ENCODE measurements around the gene MANF. TPM values are rescaled to one million over a fixed set of nuclear protein-coding genes. Genes with fewer than 3 reads are reported as not detected.

The MANF gene
- total and polyA plus RNA-seq, 10 donors = 31.8 to 85.8 (median 47.7) TPM

DNA sequence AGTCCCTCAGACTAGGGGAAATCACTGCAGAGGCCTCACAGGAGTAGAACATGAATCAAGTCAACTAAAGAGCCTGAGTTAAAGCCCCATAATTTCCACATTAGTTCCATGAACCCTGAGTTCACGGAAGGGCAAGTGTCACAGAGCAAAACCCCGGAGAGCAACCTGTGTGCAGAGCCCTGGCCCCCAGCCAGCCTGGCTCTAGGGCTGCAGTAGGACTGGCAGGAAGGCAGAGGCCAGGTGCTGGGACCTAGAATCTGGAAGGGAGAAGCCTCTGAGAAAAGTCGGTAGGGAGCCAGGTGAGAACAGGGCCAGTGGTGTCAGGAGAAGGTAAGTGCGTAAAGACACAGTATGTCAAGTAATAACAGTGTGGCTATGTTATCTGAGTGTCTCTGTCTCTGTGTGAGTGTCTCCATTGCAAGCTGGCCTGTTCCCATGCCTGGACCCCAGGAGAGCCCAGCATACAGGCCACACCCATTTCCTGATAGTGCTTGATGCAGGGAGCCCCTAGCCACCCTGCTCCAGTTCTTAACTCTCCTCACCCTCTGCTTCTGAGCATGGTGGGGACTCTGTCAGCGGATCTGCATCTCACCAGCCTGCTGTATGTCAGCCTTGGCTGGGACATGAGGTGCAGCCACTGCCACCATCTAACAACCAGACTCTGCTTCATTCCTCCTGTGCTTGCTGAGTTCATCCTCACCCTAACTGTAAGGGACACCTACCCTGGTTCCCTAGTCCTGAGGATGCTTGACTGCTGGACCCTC, 11.3 kb upstream of the MANF start:
- Histone ChIP-seq H3K4me3 (no peak overlapping the region), H3K27ac (no peak overlapping the region), H3K9me3 (no peaks in the 10 kb centered on the region), H3K27me3 (replicated peaks in 1 of 7) (peaks cover 0 to 21% (median 0%) of the 10 kb centered on the region in 7 donors), H3K36me3 (no peaks in the 10 kb centered on the region), H3K4me1 (peaks cover 0 to 3% (median 0%) of the 10 kb centered on the region in 6 donors)
- no peak for TF ChIP-seq POLR2A (IDR thresholded peaks at IDR 0.05)
- TF ChIP-seq, protein P1, sequence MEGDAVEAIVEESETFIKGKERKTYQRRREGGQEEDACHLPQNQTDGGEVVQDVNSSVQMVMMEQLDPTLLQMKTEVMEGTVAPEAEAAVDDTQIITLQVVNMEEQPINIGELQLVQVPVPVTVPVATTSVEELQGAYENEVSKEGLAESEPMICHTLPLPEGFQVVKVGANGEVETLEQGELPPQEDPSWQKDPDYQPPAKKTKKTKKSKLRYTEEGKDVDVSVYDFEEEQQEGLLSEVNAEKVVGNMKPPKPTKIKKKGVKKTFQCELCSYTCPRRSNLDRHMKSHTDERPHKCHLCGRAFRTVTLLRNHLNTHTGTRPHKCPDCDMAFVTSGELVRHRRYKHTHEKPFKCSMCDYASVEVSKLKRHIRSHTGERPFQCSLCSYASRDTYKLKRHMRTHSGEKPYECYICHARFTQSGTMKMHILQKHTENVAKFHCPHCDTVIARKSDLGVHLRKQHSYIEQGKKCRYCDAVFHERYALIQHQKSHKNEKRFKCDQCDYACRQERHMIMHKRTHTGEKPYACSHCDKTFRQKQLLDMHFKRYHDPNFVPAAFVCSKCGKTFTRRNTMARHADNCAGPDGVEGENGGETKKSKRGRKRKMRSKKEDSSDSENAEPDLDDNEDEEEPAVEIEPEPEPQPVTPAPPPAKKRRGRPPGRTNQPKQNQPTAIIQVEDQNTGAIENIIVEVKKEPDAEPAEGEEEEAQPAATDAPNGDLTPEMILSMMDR (IDR thresholded peaks at IDR 0.05 in 8 of 11, conservative IDR thresholded peaks at IDR 0.05 in 3 of 11) = no peak
- TF ChIP-seq POLR2AphosphoS5 (IDR thresholded peaks at IDR 0.05) = no peak
- 79 to 88% (median 81%) methylated on average over 5 of the region's 5 CpGs for WGBS, 5 donors
- intact Hi-C loops (cut with DNase I; ENCODE audit: low total_unique reads) = no loop called here
- DNase-seq = no peak

DNA sequence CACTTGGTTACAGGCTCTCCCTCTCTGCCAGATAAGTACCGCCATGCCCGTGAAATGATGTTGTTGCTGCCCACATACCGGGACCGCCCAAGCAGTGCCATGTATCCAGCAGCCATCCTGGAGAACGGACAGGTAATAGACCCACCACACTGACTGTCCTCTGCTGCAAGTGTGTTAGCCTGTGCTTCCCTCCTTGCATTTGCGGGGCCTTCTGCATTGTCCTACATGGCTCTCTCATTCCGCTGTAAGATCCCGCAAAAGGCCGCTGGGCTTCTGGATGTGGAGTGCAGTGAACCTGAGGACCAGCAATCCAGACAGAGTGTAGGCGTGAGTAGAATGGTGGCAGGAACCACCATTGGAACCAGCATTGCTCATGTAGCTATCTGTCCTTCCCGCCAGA, 10.6 kb upstream of the MANF start:
- Histone ChIP-seq H3K4me1 (peaks cover 0 to 9% (median 0%) of the 10 kb centered on the region in 6 donors), H3K27me3 (replicated peaks in 1 of 7) (peaks cover 0 to 19% (median 0%) of the 10 kb centered on the region in 7 donors), H3K36me3 (no peaks in the 10 kb centered on the region), H3K4me3 (no peak overlapping the region), H3K27ac (no peak overlapping the region), H3K9me3 (no peaks in the 10 kb centered on the region)
- TF ChIP-seq, protein P1 (IDR thresholded peaks at IDR 0.05 in 8 of 11, conservative IDR thresholded peaks at IDR 0.05 in 3 of 11) = no peak
- TF ChIP-seq POLR2A (IDR thresholded peaks at IDR 0.05) = no peak
- no peak for TF ChIP-seq POLR2AphosphoS5 (IDR thresholded peaks at IDR 0.05)
- intact Hi-C loops (cut with DNase I; ENCODE audit: low total_unique reads) = no loop called here
- 95 to 97% (median 96%) methylated on average over 11 of the region's 11 CpGs for WGBS, 5 donors
- DNase-seq = no peak

DNA sequence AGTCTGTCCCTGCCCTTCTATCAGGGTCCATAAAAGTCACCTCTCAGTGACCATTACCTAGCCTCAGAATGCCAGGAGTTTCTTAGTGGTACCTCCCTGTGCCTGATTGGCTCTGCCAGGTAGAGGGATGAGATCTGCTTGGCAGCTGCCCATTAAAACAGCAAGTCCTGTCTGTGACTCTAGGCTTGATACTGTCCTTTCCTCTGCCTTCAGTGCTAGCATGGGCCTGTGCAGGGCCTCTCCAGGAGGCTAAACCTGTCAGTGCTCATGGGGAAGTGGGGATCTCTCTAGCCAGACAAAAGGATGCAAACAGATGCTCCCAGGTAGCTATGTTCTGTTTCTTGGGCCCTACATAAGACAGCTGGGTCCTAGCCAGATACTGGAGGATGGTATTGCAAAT, 10.0 kb upstream of the MANF start:
- Histone ChIP-seq H3K9me3 (no peaks in the 10 kb centered on the region), H3K4me3 (no peak overlapping the region), H3K27me3 (replicated peaks in 1 of 7) (peaks cover 0 to 19% (median 0%) of the 10 kb centered on the region in 7 donors), H3K36me3 (no peaks in the 10 kb centered on the region), H3K4me1 (peaks cover 0 to 10% (median 0%) of the 10 kb centered on the region in 6 donors), H3K27ac (no peak overlapping the region)
- DNase-seq = no peak
- intact Hi-C loops (cut with DNase I; ENCODE audit: low total_unique reads) = no loop called here
- TF ChIP-seq POLR2A (IDR thresholded peaks at IDR 0.05) = no peak
- no peak for TF ChIP-seq POLR2AphosphoS5 (IDR thresholded peaks at IDR 0.05)
- TF ChIP-seq, protein P1 (IDR thresholded peaks at IDR 0.05 in 8 of 11, conservative IDR thresholded peaks at IDR 0.05 in 3 of 11) = no peak

DNA sequence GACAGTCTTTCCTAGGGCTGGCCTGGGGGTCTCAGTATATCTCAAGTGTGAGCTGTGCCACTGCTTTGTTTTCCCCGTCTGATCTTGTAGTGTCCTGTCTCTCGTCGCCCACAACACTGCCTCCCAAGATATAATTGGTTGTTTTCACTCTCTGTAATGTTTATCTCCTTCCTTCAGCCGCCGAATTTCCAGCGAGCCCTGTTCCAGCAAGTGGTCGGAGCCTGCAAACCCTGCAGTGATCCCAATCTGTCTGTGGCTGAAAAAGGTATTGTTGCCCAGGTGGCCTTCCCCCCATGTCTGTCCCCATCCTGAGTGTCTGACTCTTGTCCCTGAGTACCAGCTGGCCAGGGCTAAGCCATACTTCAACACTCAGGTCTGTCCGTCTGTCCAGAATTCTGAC, 9.5 kb upstream of the MANF start:
- H3K27ac ChIP-seq = no peak overlapping the region
- intact Hi-C loops (cut with DNase I; ENCODE audit: low total_unique reads) = no loop called here
- DNase-seq = peak; percentile 22

More for the DNA sequence above, 9.5 kb upstream of the MANF start:
- Histone ChIP-seq H3K9me3 (no peaks in the 10 kb centered on the region), H3K36me3 (no peaks in the 10 kb centered on the region), H3K4me1 (peaks cover 0 to 10% (median 0%) of the 10 kb centered on the region in 6 donors), H3K4me3 (no peak overlapping the region), H3K27me3 (replicated peaks in 1 of 7) (peaks cover 0 to 19% (median 0%) of the 10 kb centered on the region in 7 donors)
- TF ChIP-seq POLR2AphosphoS5 (IDR thresholded peaks at IDR 0.05) = no peak
- TF ChIP-seq, protein P1 (IDR thresholded peaks at IDR 0.05 in 8 of 11, conservative IDR thresholded peaks at IDR 0.05 in 3 of 11) = no peak
- TF ChIP-seq POLR2A (IDR thresholded peaks at IDR 0.05) = no peak
- WGBS, 5 donors = 81 to 92% (median 90%) methylated on average over 8 of the region's 8 CpGs
